Chondrocyte (in vitro differentiated cells): ENCODE measurements around the gene NPC1. TPM values are rescaled to one million over a fixed set of nuclear protein-coding genes. Genes with fewer than 3 reads are reported as not detected.
"Not testable (repeated sequence)": the region's sequence is repeated elsewhere in the genome, so short reads cannot be mapped to it uniquely, and the experiment has no call there.

ENCODE experiments used
- DNase-seq: peaks from one replicate; pipeline ENCODE4 v3.0.0; 2021; ENCODE audit warnings: mixed read lengths, low spot score
- H3K27ac Mint-ChIP-seq: one replicate; pipeline ENCODE4 v1.8.0; 2021; ENCODE audit warnings: mild to moderate bottlenecking, moderate library complexity, mixed read lengths; ENCODE audit not compliant: unreplicated experiment
- H3K27me3 Mint-ChIP-seq: 2 replicates; pipeline ENCODE4 v1.8.0; 2021; ENCODE audit warnings: low read depth, mixed read lengths
- H3K36me3 Mint-ChIP-seq: 2 replicates; pipeline ENCODE4 v1.8.0; 2021; ENCODE audit warnings: low read depth, mixed read lengths
- H3K4me1 Mint-ChIP-seq: 2 replicates; pipeline ENCODE4 v1.8.0; 2021; ENCODE audit warnings: low read depth, mild to moderate bottlenecking, mixed read lengths
- H3K4me3 Mint-ChIP-seq: one replicate; pipeline ENCODE4 v1.8.0; 2021; ENCODE audit warnings: mild to moderate bottlenecking, moderate library complexity, mixed read lengths; ENCODE audit not compliant: unreplicated experiment
- H3K9me3 Mint-ChIP-seq: 2 replicates; pipeline ENCODE4 v1.8.0; 2021; ENCODE audit warnings: low read depth, mixed read lengths
- CTCF ChIP-seq: fragments of 200-600 bp; sonication (generic); IDR thresholded peaks from 2 replicates; pipeline ENCODE4 v1.5.0; 2021; ENCODE audit warnings: antibody characterized with exemption, mild to moderate bottlenecking, moderate library complexity
- total RNA-seq: library from RNA; stranded (reverse); gene quantifications from 3 replicates; pipeline ENCODE4 v1.2.1, GENCODE V29; 2021

The NPC1 gene
- total RNA-seq, 1 donor from 2014 or later = 48.2 TPM

DNA sequence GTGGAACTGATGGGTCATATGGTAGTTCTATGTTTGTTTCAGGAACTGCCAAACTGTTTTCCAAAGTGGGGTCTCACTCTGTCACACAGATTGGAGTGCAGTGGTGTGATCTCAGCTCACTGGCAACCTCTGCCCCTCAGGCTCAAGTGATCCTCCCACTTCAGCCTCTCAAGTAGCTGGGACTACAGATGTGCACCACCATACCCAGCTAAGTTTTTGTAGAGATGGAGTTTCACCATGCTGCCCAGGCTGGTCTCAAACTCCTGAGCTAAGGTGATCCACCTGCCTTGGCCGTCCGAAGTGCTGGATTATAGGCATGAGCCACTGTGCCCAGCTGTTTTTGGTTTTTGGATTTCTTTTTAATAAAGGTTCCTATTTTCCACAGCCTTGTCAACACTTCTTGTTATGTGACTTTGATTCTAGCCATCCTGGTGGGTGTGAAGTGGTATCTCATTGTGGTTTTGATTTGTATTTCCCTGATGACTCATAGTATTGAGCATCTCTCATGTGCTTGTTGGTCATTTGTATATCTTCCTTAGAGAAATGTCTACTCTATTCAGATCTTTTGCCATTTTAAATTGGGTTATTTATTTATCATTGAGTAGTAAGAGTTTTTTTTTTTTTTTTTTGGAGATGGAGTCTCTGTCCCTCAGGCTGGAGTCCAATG lies 22.8 kb downstream of the NPC1 start:
- H3K4me3 Mint-ChIP-seq = no peak overlapping the region
- TF ChIP-seq CTCF = no peak
- no peak for DNase-seq
- no peak overlapping the region for H3K27ac Mint-ChIP-seq
- H3K9me3 Mint-ChIP-seq = no peaks in the 10 kb centered on the region
- H3K27me3 Mint-ChIP-seq = no peaks in the 10 kb centered on the region
- H3K4me1 Mint-ChIP-seq = no peaks in the 10 kb centered on the region
- H3K36me3 Mint-ChIP-seq = peaks cover 41% of the 10 kb centered on the region

- H3K27ac Mint-ChIP-seq = no peak overlapping the region
- no peak for TF ChIP-seq CTCF
- H3K9me3 Mint-ChIP-seq = no peaks in the 10 kb centered on the region
- no peaks in the 10 kb centered on the region for H3K4me1 Mint-ChIP-seq
- H3K36me3 Mint-ChIP-seq = peaks cover 43% of the 10 kb centered on the region
- DNase-seq = no peak
- no peak overlapping the region for H3K4me3 Mint-ChIP-seq
- no peaks in the 10 kb centered on the region for H3K27me3 Mint-ChIP-seq
Observed at GRCh38 chr18:23560186-23560585, 26.1 kb downstream of the NPC1 start.

DNA sequence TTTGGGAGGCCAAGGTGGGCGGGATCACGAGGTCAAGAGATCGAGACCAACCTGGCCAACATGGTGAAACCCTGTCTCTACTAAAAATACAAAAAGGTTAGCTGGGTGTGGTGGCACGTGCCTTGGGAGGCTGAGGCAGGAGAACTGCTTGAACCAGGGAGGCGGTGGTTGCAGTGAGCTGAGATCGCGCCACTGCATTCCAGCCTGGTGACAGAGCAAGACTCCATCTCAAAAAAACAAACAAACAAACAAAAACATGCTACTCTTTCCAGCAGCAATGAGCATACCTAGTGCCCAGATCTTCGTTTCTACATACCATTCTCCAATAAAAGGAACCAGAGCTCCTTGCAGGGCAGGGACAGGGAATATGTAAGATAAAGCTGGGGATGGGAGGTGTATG lies 28.8 kb downstream of the NPC1 start:
- H3K4me3 Mint-ChIP-seq, H3K27ac Mint-ChIP-seq, H3K27me3 Mint-ChIP-seq, H3K9me3 Mint-ChIP-seq, H3K4me1 Mint-ChIP-seq, DNase-seq: not testable (repeated sequence)
- H3K36me3 Mint-ChIP-seq = peaks cover 41% of the 10 kb centered on the region

DNA sequence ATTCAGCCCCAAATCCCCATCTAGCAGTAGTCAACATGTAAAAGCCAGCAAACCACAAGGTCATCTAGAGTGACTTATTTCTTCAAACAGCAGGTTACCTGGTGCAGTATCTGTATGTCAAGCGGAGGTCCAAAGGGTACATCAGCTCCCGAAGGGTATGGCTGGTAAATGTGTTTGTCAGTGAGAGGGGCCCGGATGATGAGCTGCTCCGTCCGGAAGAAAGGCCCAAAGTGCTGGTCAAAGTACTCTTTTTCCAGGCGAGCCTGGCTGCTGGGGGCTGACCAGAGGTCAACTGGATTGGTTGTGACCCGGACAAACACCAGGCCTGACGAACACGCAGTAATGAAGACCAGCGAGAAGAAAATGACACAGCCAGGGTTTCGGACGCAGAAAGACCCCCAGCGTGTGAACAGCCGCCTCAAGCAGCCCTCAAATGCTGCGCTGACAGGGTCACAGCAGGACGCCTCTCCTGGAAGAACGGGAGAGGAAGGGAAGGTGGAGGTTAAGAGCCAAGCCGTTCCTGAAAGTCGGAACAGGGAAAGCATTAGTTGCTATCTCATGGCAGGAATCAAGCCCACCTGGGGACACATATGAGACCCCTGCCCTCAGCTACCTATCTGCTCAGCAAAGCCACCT lies 30.0 kb downstream of the NPC1 start:
- H3K9me3 Mint-ChIP-seq = no peaks in the 10 kb centered on the region
- H3K27ac Mint-ChIP-seq = no peak overlapping the region
- H3K27me3 Mint-ChIP-seq = no peaks in the 10 kb centered on the region
- TF ChIP-seq CTCF = no peak
- no peak overlapping the region for H3K4me3 Mint-ChIP-seq
- peaks cover 45% of the 10 kb centered on the region for H3K36me3 Mint-ChIP-seq
- DNase-seq = no peak
- no peaks in the 10 kb centered on the region for H3K4me1 Mint-ChIP-seq

DNA sequence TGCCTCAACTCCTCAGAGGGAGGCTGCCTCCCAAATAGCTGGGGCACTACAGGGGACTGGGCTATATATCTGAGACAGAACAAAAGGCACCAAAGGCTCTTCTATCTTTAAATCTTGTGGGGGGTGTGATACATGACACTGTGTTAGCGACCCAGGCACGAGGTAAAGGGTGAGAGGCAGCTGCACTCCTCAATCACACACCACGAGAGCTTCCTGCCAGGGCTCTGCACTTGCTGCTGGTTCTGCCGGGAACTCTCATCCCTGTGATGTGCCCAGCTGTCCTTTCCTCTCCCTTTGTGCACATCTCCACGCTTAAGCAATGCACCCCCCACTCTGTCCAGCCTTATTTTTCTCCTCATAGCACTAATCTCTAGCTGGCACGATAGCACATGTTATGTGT lies 32.4 kb downstream of the NPC1 start:
- H3K36me3 Mint-ChIP-seq = peaks cover 37% of the 10 kb centered on the region
- no peak for DNase-seq
- H3K4me3 Mint-ChIP-seq = no peak overlapping the region
- no peak overlapping the region for H3K27ac Mint-ChIP-seq
- no peak for TF ChIP-seq CTCF
- H3K9me3 Mint-ChIP-seq = no peaks in the 10 kb centered on the region
- H3K4me1 Mint-ChIP-seq = no peaks in the 10 kb centered on the region
- no peaks in the 10 kb centered on the region for H3K27me3 Mint-ChIP-seq

- H3K27ac Mint-ChIP-seq = no peak overlapping the region
- TF ChIP-seq CTCF = no peak
- no peaks in the 10 kb centered on the region for H3K27me3 Mint-ChIP-seq
- no peaks in the 10 kb centered on the region for H3K9me3 Mint-ChIP-seq
- peaks cover 33% of the 10 kb centered on the region for H3K36me3 Mint-ChIP-seq
- H3K4me3 Mint-ChIP-seq = no peak overlapping the region
- no peak for DNase-seq
- peaks cover 4% of the 10 kb centered on the region for H3K4me1 Mint-ChIP-seq
Observed at GRCh38 chr18:23552505-23552904, 33.8 kb downstream of the NPC1 start.
